ENCODE measurements around the gene INPPL1. TPM values are rescaled to one million over a fixed set of nuclear protein-coding genes. Genes with fewer than 3 reads are reported as not detected.

Gene INPPL1
- total RNA-seq, 1 donor, result 86.5 TPM

DNA sequence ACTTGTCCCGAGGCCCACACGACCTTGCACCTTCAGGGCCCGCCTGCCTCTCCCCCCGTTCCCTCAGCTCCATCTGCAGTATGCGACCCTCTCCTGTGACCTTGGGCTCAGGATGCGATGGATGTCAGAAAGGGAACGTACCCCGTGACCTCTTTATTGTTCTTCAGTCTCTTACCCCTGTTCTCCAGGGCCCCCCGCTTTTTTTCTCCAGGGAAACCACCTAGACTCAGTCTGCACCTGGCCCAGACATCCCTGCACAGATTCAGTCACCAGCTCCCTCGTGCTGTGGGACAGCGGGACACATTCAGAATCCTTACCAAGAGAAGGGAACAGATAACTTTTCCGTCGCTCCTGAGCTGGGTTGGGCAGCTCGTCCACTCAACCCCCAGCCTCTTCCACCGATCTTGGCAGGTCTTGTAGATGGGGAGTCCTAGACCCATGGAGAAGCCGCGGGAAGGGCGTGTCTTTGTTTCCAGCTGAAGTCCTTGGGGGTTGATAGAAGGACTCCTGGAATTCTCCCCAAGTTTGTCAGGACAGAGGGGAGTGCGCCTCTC is 20.8 kb downstream of the INPPL1 start:
- H3K4me1 ChIP-seq (ENCODE audit: insufficient read depth, low read length), result no peaks in the 10 kb centered on the region
- no peaks in the 10 kb centered on the region for H4K20me1 ChIP-seq (ENCODE audit: insufficient read depth, low read length)
- peak; percentile 72 for DNase-seq (ENCODE audit: insufficient read length, low spot score, missing footprints)
- H3K4me3 ChIP-seq (ENCODE audit: insufficient read depth, low read length), result no peak overlapping the region
- no peaks in the 10 kb centered on the region for H3K36me3 ChIP-seq (ENCODE audit: insufficient read depth, low read length)
- TF ChIP-seq, protein P1, sequence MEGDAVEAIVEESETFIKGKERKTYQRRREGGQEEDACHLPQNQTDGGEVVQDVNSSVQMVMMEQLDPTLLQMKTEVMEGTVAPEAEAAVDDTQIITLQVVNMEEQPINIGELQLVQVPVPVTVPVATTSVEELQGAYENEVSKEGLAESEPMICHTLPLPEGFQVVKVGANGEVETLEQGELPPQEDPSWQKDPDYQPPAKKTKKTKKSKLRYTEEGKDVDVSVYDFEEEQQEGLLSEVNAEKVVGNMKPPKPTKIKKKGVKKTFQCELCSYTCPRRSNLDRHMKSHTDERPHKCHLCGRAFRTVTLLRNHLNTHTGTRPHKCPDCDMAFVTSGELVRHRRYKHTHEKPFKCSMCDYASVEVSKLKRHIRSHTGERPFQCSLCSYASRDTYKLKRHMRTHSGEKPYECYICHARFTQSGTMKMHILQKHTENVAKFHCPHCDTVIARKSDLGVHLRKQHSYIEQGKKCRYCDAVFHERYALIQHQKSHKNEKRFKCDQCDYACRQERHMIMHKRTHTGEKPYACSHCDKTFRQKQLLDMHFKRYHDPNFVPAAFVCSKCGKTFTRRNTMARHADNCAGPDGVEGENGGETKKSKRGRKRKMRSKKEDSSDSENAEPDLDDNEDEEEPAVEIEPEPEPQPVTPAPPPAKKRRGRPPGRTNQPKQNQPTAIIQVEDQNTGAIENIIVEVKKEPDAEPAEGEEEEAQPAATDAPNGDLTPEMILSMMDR (IDR thresholded peaks at IDR 0.05; ENCODE audit: extremely low read depth, low read depth, low read length), result no peak
- no peaks in the 10 kb centered on the region for H3K79me2 ChIP-seq (ENCODE audit: insufficient read depth, low read length)
- H3K27me3 ChIP-seq (ENCODE audit: insufficient read depth, low read length), result peaks cover 68% of the 10 kb centered on the region
- no peak overlapping the region for H3K4me2 ChIP-seq (ENCODE audit: insufficient read depth, low read length)
- no peaks in the 10 kb centered on the region for H3K9me3 ChIP-seq (ENCODE audit: low read depth, low read length)
- H2AFZ ChIP-seq (ENCODE audit: low read length), result no peak overlapping the region
- no peak overlapping the region for H3K27ac ChIP-seq (ENCODE audit: low read depth, low read length)

DNA sequence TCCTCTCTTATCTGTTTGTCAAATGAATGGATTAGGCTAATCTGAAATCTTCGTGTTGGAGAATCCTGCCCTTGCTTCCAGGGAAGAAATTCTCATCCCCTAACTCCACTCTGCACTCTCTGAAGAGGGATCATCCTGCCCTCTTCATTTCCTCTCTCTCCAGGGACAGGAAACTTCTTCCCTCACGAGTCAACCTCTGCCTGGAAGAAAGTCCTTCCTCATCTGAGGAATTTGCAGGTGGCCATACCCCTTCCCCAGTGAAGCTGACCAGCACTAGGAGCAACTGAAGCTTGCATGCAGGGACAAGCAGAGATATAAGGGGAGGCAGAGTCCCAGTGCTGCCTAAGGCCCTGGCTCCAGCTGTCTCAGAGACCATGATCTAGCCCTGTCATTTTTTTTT is 23.0 kb downstream of the INPPL1 start:
- Histone ChIP-seq H3K27ac (ENCODE audit: low read depth, low read length) (no peak overlapping the region), H3K9me3 (ENCODE audit: low read depth, low read length) (no peaks in the 10 kb centered on the region), H3K4me3 (ENCODE audit: insufficient read depth, low read length) (no peak overlapping the region), H3K27me3 (ENCODE audit: insufficient read depth, low read length) (peaks cover 66% of the 10 kb centered on the region), H2AFZ (ENCODE audit: low read length) (no peak overlapping the region), H3K4me2 (ENCODE audit: insufficient read depth, low read length) (no peak overlapping the region), H4K20me1 (ENCODE audit: insufficient read depth, low read length) (no peaks in the 10 kb centered on the region), H3K4me1 (ENCODE audit: insufficient read depth, low read length) (no peaks in the 10 kb centered on the region), H3K36me3 (ENCODE audit: insufficient read depth, low read length) (no peaks in the 10 kb centered on the region), H3K79me2 (ENCODE audit: insufficient read depth, low read length) (no peaks in the 10 kb centered on the region)
- TF ChIP-seq, protein P1 (IDR thresholded peaks at IDR 0.05; ENCODE audit: extremely low read depth, low read depth, low read length), result no peak
- no peak for DNase-seq (ENCODE audit: insufficient read length, low spot score, missing footprints)

DNA sequence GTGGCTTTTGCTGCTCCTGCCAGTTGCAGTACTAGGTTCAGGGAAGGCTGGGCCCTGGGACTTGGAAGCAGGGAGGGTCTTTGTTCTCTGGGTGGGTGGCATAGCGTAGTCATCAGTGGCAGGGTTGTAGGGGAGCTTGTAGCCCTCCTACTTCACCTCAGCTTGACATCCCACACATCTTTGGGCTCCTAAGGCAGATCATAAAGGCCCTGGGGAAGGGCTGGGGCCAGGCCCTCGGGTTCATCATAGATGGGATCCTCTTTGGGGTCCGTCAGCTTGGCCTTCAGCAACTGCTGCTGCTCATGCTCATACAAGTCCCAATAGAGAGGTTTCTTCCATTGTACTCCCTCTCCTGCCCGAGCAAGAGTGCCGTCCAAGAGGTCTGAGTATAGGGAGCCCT is 25.4 kb downstream of the INPPL1 start:
- no peaks in the 10 kb centered on the region for H3K9me3 ChIP-seq (ENCODE audit: low read depth, low read length)
- no peak overlapping the region for H3K27ac ChIP-seq (ENCODE audit: low read depth, low read length)
- no peaks in the 10 kb centered on the region for H3K79me2 ChIP-seq (ENCODE audit: insufficient read depth, low read length)
- TF ChIP-seq, protein P1 (IDR thresholded peaks at IDR 0.05; ENCODE audit: extremely low read depth, low read depth, low read length), result no peak
- no peak for DNase-seq (ENCODE audit: insufficient read length, low spot score, missing footprints)
- H3K4me3 ChIP-seq (ENCODE audit: insufficient read depth, low read length), result no peak overlapping the region
- H3K36me3 ChIP-seq (ENCODE audit: insufficient read depth, low read length), result no peaks in the 10 kb centered on the region
- no peaks in the 10 kb centered on the region for H4K20me1 ChIP-seq (ENCODE audit: insufficient read depth, low read length)
- H3K4me2 ChIP-seq (ENCODE audit: insufficient read depth, low read length), result no peak overlapping the region
- H2AFZ ChIP-seq (ENCODE audit: low read length), result no peak overlapping the region
- H3K27me3 ChIP-seq (ENCODE audit: insufficient read depth, low read length), result peaks cover 59% of the 10 kb centered on the region
- no peaks in the 10 kb centered on the region for H3K4me1 ChIP-seq (ENCODE audit: insufficient read depth, low read length)

DNA sequence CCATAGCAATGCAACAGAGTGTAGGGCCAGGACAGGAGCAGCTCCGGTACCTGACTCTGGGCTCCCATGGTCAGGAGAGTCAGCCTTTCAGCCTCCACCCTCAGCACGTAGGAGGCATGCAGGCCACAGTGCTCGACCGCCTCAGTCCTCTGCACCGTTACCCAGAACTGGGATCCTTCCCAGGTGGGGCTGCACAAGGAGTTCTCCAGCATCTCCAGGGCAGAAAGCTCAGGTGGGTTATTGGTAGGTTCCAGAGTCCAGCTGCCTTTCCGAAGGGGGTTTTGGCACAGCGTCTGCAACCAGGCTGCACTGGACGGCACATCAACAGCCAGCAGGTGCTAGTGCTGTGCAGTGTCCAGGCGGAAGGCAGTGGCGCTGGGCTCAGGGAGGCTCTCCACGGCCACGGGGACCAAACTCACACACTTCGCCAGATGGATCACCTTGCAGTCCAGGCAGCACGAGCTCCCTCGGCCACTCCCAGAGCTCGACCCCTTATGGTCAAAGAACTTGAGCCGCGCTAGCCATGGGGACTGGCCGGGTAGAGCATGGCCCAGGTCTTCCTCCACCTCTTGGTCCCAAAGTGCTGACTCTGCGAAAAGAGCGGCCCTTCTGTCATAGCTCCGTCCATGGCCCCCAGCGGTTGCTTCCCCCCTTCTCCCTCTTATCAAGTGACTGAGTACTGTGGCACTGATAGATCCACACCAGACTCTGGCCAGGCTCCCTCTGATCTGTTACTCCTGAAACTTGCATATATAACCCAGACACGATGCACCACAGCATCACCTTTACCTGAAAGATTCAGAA is 26.3 kb downstream of the INPPL1 start:
- TF ChIP-seq, protein P1 (IDR thresholded peaks at IDR 0.05; ENCODE audit: extremely low read depth, low read depth, low read length), result no peak
- no peaks in the 10 kb centered on the region for H3K36me3 ChIP-seq (ENCODE audit: insufficient read depth, low read length)
- no peak overlapping the region for H3K4me2 ChIP-seq (ENCODE audit: insufficient read depth, low read length)
- H3K4me3 ChIP-seq (ENCODE audit: insufficient read depth, low read length), result no peak overlapping the region
- H3K27ac ChIP-seq (ENCODE audit: low read depth, low read length), result no peak overlapping the region
- DNase-seq (ENCODE audit: insufficient read length, low spot score, missing footprints), result peak; percentile 59
- H3K27me3 ChIP-seq (ENCODE audit: insufficient read depth, low read length), result peaks cover 59% of the 10 kb centered on the region
- H4K20me1 ChIP-seq (ENCODE audit: insufficient read depth, low read length), result no peaks in the 10 kb centered on the region
- H3K9me3 ChIP-seq (ENCODE audit: low read depth, low read length), result no peaks in the 10 kb centered on the region
- H3K4me1 ChIP-seq (ENCODE audit: insufficient read depth, low read length), result no peaks in the 10 kb centered on the region
- H3K79me2 ChIP-seq (ENCODE audit: insufficient read depth, low read length), result no peaks in the 10 kb centered on the region
- no peak overlapping the region for H2AFZ ChIP-seq (ENCODE audit: low read length)
